22Rv1 (cell line): ENCODE measurements around the gene HEG1.

Experiments
- ZFX ChIP-seq: fragments of 450-650 bp; IDR thresholded peaks from 2 replicates; pipeline ENCODE4 v1.6.1; 2017; ENCODE audit warnings: antibody characterized with exemption, borderline replicate concordance
- TF ChIP-seq, protein P1 (sequence below): fragments of 450-650 bp; IDR thresholded peaks from 2 replicates; pipeline ENCODE4 v1.5.1; 2017; ENCODE audit warnings: mild to moderate bottlenecking

- TF ChIP-seq, protein P1, sequence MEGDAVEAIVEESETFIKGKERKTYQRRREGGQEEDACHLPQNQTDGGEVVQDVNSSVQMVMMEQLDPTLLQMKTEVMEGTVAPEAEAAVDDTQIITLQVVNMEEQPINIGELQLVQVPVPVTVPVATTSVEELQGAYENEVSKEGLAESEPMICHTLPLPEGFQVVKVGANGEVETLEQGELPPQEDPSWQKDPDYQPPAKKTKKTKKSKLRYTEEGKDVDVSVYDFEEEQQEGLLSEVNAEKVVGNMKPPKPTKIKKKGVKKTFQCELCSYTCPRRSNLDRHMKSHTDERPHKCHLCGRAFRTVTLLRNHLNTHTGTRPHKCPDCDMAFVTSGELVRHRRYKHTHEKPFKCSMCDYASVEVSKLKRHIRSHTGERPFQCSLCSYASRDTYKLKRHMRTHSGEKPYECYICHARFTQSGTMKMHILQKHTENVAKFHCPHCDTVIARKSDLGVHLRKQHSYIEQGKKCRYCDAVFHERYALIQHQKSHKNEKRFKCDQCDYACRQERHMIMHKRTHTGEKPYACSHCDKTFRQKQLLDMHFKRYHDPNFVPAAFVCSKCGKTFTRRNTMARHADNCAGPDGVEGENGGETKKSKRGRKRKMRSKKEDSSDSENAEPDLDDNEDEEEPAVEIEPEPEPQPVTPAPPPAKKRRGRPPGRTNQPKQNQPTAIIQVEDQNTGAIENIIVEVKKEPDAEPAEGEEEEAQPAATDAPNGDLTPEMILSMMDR, result no peak
- TF ChIP-seq ZFX, result no peak
These were observed 52.4 kb downstream of the HEG1 start for GRCh38 chr3:125003369-125003853.
